ENCODE results near the gene CDH22. TPM values are rescaled to one million over a fixed set of nuclear protein-coding genes. Genes with fewer than 3 reads are reported as not detected.

CDH22 gene
- total RNA-seq, 1 donor from 2014 or later: 0.83 TPM

GRCh38 chr20:46346770-46347169 lies 38.5 kb upstream of the CDH22 start:
- DNase-seq (ENCODE audit: low spot score): no peak
- intact Hi-C loops (cut with DNase I): no loop called here

- no peak for DNase-seq (ENCODE audit: low spot score)
- intact Hi-C loops (cut with DNase I): no loop called here
Observed at GRCh38 chr20:46344488-46345162, 36.3 kb upstream of the CDH22 start.

GRCh38 chr20:46343975-46344357 lies 35.7 kb upstream of the CDH22 start:
- intact Hi-C loops (cut with DNase I): no loop called here
- DNase-seq (ENCODE audit: low spot score): no peak

GRCh38 chr20:46343348-46343974 lies 35.2 kb upstream of the CDH22 start:
- intact Hi-C loops (cut with DNase I): no loop called here

GRCh38 chr20:46342451-46343347 lies 34.4 kb upstream of the CDH22 start:
- intact Hi-C loops (cut with DNase I): no loop called here
- DNase-seq (ENCODE audit: low spot score): no peak

More at GRCh38 chr20:46343348-46343974, 35.2 kb upstream of the CDH22 start:
- DNase-seq (ENCODE audit: low spot score): no peak

- intact Hi-C loops (cut with DNase I): no loop called here
- no peak for DNase-seq (ENCODE audit: low spot score)
Observed at GRCh38 chr20:46342010-46342378, 33.7 kb upstream of the CDH22 start.

GRCh38 chr20:46341074-46342009 lies 33.0 kb upstream of the CDH22 start:
- no peak for DNase-seq (ENCODE audit: low spot score)
- intact Hi-C loops (cut with DNase I): no loop called here

- intact Hi-C loops (cut with DNase I): no loop called here
- DNase-seq (ENCODE audit: low spot score): no peak
Observed at GRCh38 chr20:46339037-46339436, 30.7 kb upstream of the CDH22 start.

GRCh38 chr20:46336735-46337134 lies 28.4 kb upstream of the CDH22 start:
- DNase-seq (ENCODE audit: low spot score): no peak
- intact Hi-C loops (cut with DNase I): no loop called here

GRCh38 chr20:46334303-46334904 lies 26.1 kb upstream of the CDH22 start:
- intact Hi-C loops (cut with DNase I): no loop called here

GRCh38 chr20:46333161-46333991 lies 25.1 kb upstream of the CDH22 start:
- intact Hi-C loops (cut with DNase I): no loop called here
- no peak for DNase-seq (ENCODE audit: low spot score)

More at GRCh38 chr20:46334303-46334904, 26.1 kb upstream of the CDH22 start:
- no peak for DNase-seq (ENCODE audit: low spot score)

GRCh38 chr20:46332373-46333160 lies 24.3 kb upstream of the CDH22 start:
- intact Hi-C loops (cut with DNase I): no loop called here
- no peak for DNase-seq (ENCODE audit: low spot score)

- DNase-seq (ENCODE audit: low spot score): no peak
- intact Hi-C loops (cut with DNase I): no loop called here
Observed at GRCh38 chr20:46331611-46332361, 23.5 kb upstream of the CDH22 start.

- intact Hi-C loops (cut with DNase I): no loop called here
- DNase-seq (ENCODE audit: low spot score): no peak
Observed at GRCh38 chr20:46330831-46331371, 22.6 kb upstream of the CDH22 start.

- intact Hi-C loops (cut with DNase I): no loop called here
- DNase-seq (ENCODE audit: low spot score): no peak
Observed at GRCh38 chr20:46330072-46330763, 21.9 kb upstream of the CDH22 start.
